ENCODE data around the gene FRMD3. TPM values are rescaled to one million over a fixed set of nuclear protein-coding genes. Genes with fewer than 3 reads are reported as not detected.

FRMD3 gene
- total RNA-seq, 1 experiment from 2014 or later: 3.9 TPM

GRCh38 chr9:83315649-83316048 is 222.6 kb downstream of the FRMD3 start:
- H3K36me3 ChIP-seq (ENCODE audit: low read depth, low read length): no peaks in the 10 kb centered on the region
- no TSS peak for BruUV-seq (replicated peaks)

GRCh38 chr9:83313781-83314180 is 224.4 kb downstream of the FRMD3 start:
- DNase-seq: no peak
- Histone ChIP-seq H3K27me3 (ENCODE audit: low read length) (no peaks in the 10 kb centered on the region), H3F3A (ENCODE audit: low read length, unreplicated experiment) (no peaks in the 10 kb centered on the region), H3K27ac (ENCODE audit: low read length) (no peak overlapping the region), H3K9ac (ENCODE audit: low read length) (no peak overlapping the region), H3K9me3 (ENCODE audit: low read length) (no peaks in the 10 kb centered on the region), H3K79me2 (ENCODE audit: low read length) (no peaks in the 10 kb centered on the region), H3K36me3 (ENCODE audit: low read depth, low read length) (no peaks in the 10 kb centered on the region), H3K4me2 (ENCODE audit: low read length) (no peak overlapping the region), H3K4me1 (ENCODE audit: insufficient read depth, low read length) (no peaks in the 10 kb centered on the region), H3K9me2 (replicated peaks; ENCODE audit: low read length) (no peaks in the 10 kb centered on the region), H2AFZ (ENCODE audit: low read length) (no peak overlapping the region), H3K4me3 (ENCODE audit: low read length) (no peak overlapping the region), H4K20me1 (ENCODE audit: low read length) (no peaks in the 10 kb centered on the region)
- intact Hi-C loops (cut with micrococcal nuclease): no loop called here
- no TSS peak for BruUV-seq (replicated peaks)
- CTCF ChIA-PET: no interaction called here
- no peak for TF ChIP-seq EZH2phosphoT487 (IDR thresholded peaks at IDR 0.05; ENCODE audit: borderline replicate concordance, low read length)
- no peak for TF ChIP-seq CTCF (conservative IDR thresholded peaks at IDR 0.05; ENCODE audit: low read depth, low read length)
- no peak for TF ChIP-seq EZH2 (IDR thresholded peaks at IDR 0.05; ENCODE audit: low read length, unreplicated experiment)
- POLR2A ChIA-PET (ENCODE audit: unreplicated experiment): no interaction called here
- ATAC-seq: no peak

More at GRCh38 chr9:83315649-83316048, 222.6 kb downstream of the FRMD3 start:
- no peak overlapping the region for H3K4me2 ChIP-seq (ENCODE audit: low read length)
- no peaks in the 10 kb centered on the region for H3K27me3 ChIP-seq (ENCODE audit: low read length)
- no peaks in the 10 kb centered on the region for H3K9me2 ChIP-seq (replicated peaks; ENCODE audit: low read length)
- no peak overlapping the region for H2AFZ ChIP-seq (ENCODE audit: low read length)
- ATAC-seq: no peak
- no peaks in the 10 kb centered on the region for H3K4me1 ChIP-seq (ENCODE audit: insufficient read depth, low read length)
- TF ChIP-seq CTCF (conservative IDR thresholded peaks at IDR 0.05; ENCODE audit: low read depth, low read length) (no peak), EZH2phosphoT487 (IDR thresholded peaks at IDR 0.05; ENCODE audit: borderline replicate concordance, low read length) (no peak), EZH2 (IDR thresholded peaks at IDR 0.05; ENCODE audit: low read length, unreplicated experiment) (no peak)
- H3K4me3 ChIP-seq (ENCODE audit: low read length): no peak overlapping the region
- intact Hi-C loops (cut with micrococcal nuclease): no loop called here
- H3K9me3 ChIP-seq (ENCODE audit: low read length): no peaks in the 10 kb centered on the region
- no peaks in the 10 kb centered on the region for H4K20me1 ChIP-seq (ENCODE audit: low read length)
- no peaks in the 10 kb centered on the region for H3F3A ChIP-seq (ENCODE audit: low read length, unreplicated experiment)
- H3K9ac ChIP-seq (ENCODE audit: low read length): no peak overlapping the region
- CTCF ChIA-PET: no interaction called here
- no peaks in the 10 kb centered on the region for H3K79me2 ChIP-seq (ENCODE audit: low read length)
- DNase-seq: no peak
- H3K27ac ChIP-seq (ENCODE audit: low read length): no peak overlapping the region
- POLR2A ChIA-PET (ENCODE audit: unreplicated experiment): no interaction called here

GRCh38 chr9:83312537-83312936 is 225.7 kb downstream of the FRMD3 start:
- TF ChIP-seq EZH2phosphoT487 (IDR thresholded peaks at IDR 0.05; ENCODE audit: borderline replicate concordance, low read length) (no peak), EZH2 (IDR thresholded peaks at IDR 0.05; ENCODE audit: low read length, unreplicated experiment) (no peak), CTCF (conservative IDR thresholded peaks at IDR 0.05; ENCODE audit: low read depth, low read length) (no peak)
- Histone ChIP-seq H2AFZ (ENCODE audit: low read length) (no peak overlapping the region), H3K9ac (ENCODE audit: low read length) (no peak overlapping the region), H4K20me1 (ENCODE audit: low read length) (no peaks in the 10 kb centered on the region), H3K9me2 (replicated peaks; ENCODE audit: low read length) (no peaks in the 10 kb centered on the region), H3K27ac (ENCODE audit: low read length) (no peak overlapping the region), H3F3A (ENCODE audit: low read length, unreplicated experiment) (no peaks in the 10 kb centered on the region), H3K4me2 (ENCODE audit: low read length) (no peak overlapping the region), H3K27me3 (ENCODE audit: low read length) (no peaks in the 10 kb centered on the region), H3K36me3 (ENCODE audit: low read depth, low read length) (no peaks in the 10 kb centered on the region), H3K79me2 (ENCODE audit: low read length) (no peaks in the 10 kb centered on the region), H3K4me3 (ENCODE audit: low read length) (no peak overlapping the region), H3K9me3 (ENCODE audit: low read length) (no peaks in the 10 kb centered on the region), H3K4me1 (ENCODE audit: insufficient read depth, low read length) (no peaks in the 10 kb centered on the region)
- no TSS peak for BruUV-seq (replicated peaks)
- ChIA-PET CTCF (no interaction called here), POLR2A (ENCODE audit: unreplicated experiment) (no interaction called here)
- DNase-seq (no peak), ATAC-seq (no peak)
- intact Hi-C loops (cut with micrococcal nuclease): no loop called here
